HG03442 (cell line): ENCODE results near the gene MYCN.

Experiments
- ATAC-seq: cut with Tn5 transposase; IDR thresholded peaks from one replicate; pipeline ENCODE4 v1.9.1; 2021; ENCODE audit warnings: mild to moderate bottlenecking, moderate library complexity; ENCODE audit not compliant: unreplicated experiment

The MYCN gene

DNA sequence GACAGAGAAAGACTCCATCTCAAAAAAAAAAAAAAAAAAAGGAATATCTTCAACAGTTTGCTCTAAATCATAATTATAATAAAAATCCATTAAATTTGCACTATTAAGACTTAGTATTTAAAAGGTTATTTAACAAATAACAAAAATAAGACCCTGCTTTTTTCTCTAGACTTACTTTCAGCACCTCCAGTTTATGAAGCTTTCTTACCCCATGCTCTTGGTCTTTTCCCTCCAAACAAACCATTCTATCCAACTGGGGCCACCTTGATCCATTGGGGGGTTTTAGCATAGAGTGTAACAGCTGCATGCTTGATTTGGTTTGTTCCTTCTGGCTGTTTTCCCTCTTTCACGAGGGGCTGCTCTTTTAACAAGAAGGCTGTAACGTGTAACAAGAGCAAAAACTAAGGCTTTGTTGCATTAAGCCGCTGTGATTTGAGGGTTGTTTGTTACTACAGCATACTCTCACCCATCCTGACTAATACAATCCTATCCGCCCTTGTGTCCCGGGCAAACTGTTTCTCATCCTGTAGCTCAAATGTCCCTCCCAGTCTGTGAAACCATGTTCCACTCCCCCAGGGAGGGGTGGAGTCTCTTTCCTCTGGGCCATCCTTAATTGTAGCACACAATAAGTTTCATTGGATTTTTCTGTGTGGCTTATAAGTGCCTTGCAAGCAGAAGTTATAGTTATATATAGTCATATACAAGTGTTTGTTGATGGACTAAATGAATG, 9.6 kb upstream of the MYCN start:
- ATAC-seq, result no peak

DNA sequence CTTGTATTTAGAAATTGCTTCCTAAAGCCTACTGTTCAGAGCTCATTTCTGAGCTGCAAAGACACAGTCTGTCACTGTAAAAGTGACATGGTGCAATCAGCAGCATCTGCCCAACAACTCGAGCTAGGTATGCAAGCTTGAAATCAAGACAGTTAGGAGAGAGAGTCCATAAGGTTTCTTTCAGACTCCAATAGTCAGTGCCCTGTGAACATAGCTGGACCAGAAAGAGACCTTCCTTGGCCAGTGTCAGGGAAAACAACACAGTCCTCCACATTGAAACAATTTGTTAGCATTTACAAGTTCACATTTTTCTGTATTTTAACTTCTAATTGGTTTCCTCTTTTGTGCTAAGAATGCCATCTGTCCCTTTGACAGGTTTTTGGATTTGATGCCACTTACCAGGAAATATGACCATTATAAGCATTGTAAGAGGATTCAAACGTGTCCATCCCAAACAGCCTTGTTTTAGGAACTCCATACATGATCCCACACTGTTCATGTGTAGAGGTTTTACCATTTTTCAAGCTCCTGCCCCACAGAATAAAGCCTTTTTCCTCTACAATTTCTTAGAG, 8.9 kb upstream of the MYCN start:
- ATAC-seq, result no peak

DNA sequence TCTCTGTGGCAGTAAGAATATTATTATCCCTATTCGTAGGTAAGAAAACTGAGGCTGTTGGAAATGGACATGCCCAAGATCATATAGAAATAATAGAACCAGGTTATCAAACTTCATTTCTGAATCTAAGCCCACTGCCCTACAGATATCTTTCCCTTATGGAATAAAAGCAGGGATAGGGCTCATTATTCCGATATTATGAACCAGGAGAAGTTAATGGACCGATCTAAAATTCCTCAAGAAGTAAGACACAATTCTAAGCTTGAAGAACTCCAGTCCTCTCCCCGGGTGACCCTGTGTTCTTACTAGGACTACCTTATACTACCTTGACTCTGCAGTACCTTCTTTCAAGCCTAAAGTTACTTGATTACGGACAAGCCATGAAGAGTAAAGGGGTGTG, 8.4 kb upstream of the MYCN start:
- ATAC-seq, result no peak

DNA sequence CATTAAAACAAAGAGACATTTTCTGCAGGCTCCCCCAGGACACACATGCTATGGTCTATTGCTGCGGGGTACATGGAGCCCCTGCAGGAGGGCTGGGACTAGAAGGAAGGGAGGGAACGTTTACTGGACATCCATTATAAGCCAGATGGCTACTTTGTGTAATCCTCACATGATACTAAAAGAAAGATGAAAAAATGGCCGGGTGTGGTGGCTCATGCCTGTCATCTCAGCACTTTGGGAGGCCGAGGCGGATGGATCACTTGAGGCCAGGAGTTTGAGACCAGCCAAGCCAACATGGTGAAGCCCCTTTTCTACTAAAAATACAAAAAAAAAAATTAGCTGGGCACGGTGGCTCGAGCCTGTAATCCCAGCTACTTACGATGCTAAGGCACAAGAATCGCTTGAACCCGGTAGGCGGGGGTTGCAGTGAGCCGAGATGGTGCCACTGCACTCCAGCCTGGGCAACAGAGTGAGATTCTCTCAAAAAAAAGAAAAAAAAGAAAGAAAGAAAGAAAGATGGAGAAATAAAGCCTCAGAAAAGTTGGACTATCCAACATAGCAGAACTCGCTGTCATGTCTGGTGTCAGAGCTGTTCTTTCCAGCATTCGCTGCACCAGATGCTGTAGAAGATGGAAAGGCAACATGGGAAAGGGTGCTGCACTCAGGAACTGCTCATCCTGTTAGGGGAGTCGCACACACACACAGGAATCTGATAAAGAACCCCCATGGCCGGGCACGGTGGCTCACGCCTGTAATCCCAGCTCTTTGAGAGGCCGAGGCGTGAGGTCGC, 7.8 kb upstream of the MYCN start:
- ATAC-seq, result no peak

DNA sequence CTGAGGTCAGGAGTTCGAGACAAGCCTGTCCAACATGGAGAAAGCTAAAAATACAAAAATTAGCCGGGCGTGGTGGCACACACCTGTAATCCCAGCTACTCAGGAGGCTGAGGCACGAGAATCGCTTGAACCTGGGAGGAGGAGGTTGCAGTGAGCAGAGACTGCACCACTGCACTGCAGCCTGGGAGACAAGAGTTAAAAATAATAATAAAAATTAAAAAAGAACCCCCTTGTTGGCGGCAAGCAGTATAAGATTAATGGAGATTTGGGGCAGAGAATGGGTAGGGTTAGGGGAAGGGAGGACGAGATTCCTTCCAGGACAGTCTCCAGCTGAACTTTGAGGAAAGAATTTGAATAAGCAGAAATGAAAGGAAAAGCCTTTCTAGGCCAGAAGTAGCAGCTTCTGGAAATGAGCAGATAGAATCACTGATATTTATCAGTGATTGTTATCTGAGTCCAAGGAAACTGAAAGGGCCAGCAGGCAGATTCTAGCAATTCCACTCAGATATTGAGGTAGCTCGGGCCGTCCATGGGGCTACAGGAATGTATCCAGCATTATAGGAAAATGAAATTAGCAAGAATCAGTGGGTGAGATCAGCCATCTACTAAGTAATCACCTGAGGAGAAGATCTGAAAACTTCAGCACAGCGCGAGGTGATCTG, 7.0 kb upstream of the MYCN start:
- no peak for ATAC-seq

DNA sequence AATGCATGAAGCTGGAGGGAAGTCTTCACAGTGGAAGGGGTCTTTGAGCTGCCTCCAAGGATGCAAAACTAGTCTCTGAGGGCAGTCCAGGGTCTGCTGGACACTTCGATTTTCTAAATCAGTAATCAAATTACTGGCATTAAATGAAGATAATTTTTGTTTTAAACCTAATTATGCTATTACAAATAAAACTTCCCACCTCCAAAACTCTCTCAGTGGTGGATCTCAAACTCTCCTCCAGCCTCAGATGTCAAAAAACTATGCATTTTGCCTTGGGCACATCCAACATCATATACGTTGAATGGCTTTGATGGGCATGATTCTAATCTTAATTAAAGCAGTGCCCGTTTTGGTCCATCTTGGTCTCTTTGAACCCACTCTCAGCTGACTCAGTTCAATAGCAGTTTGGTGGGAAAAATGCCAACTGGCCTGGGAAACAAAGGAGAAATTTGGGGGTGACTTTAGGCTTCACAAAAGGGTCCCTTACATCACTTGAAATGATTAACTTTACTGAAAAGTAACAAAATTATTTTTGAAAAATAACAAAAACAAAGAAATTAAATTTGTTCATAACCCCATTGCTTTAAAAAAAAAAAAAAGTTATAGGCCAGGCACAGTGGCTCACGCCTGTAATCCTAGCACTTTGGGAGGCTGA, 5.9 kb upstream of the MYCN start:
- no peak for ATAC-seq

DNA sequence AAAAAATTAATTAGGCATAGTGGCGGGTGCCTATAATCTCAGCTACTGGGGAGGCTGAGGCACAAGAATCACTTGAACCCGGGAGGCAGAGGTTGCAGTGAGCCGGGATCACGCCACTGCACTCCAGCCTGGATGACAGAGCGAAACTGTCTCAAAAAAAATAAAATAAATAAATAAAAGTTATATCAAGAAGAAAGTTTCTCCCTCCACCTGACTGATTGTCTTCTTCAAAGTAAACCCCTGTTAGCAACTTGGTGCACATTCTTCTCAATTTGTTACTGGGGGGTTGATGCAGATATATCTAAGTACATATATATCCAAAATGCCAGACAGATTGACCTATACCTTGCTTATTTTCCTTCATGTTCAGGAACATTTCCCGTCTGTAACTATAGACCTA, 5.2 kb upstream of the MYCN start:
- no peak for ATAC-seq

DNA sequence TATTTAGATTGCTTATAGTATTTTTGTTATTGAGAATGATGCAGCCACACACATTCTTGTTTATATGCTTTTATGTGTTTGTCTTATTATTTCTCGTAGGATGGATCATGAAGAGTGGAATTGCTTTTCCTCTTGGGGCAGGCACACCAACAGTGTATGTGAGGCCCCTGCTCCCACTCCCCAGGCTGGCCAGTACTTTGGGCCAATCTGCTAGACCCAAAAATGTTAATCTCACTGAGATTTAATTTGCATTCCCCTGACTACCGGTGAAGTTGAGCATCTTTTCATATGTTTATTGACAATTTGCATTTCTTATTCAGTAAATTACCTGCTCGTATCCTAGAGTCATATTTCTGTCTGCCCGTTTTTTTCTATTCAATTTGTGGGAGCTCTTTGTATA, 4.7 kb upstream of the MYCN start:
- ATAC-seq, result no peak

DNA sequence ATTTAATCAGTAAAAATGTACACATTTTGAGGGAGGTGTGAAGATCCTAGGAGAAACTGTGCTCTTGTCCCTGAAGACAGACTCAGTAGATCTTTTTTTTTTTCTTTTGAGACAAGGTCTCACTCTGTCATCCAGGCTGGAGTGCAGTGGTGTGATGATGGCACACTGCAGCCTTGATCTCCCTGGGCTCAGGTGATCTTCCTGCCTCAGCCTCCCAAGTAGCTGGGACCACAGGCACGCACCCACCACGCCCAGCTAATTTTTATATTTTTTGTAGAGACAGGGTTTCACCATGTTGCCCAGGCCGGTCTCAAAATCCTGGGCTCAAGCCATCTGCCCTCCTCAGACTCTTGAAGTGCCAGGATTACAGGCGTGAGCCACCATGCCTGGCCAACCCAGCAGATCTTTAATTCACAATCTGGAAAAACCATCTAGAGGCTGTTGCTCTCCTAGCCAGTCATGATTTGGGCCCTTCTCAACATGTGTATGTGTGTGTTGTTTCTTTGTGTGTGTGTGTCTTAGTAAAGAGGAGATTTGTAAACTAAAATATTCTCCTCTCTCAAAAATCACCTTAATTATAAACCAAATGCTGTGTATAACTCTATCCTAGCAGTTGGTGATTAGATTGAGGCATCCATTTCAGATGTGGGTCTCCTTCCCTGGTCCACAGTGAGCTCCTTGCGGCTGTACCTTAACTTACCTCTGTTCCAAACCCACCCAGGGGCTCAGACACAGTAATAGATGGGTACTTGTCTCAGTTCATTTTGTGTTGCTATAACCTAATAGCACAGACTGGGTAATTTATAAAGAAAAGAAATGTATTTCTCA, 3.9 kb upstream of the MYCN start:
- ATAC-seq, result no peak

DNA sequence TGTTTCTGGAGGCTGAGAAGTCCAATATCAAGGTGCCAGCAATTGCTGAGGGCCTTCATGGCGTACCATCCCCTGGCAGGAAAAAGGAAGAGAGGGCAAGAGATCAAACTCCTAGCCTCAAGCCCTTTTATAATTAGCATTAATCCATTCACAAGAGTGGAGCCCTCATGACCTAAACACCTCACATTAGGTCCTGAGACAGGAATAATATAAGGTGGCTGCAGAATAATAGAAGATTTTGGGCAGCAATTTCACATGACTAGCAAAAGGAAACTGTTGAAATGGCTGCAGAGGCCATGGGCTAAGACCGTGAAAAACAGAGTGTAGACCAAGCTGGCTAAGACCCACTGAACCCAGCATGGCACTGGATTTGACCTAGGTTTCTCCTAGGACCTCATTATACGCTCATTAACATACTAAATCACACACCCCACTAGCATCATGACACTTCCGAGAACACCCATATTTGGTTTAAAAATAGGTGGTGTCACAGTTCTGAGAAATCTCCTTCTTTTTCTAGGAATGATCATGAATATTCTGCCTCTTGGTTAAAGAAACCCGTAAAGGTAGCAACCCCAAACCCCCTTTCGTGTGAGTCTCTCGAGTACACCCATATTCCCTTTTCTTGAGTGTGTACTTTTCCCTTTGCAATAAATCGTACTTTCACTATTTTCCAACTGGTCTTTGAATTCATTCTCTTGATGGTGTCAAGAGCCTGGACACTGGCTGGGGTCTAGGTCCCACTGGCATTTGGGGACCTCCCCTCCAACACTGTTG, 3.1 kb upstream of the MYCN start:
- ATAC-seq, result no peak

DNA sequence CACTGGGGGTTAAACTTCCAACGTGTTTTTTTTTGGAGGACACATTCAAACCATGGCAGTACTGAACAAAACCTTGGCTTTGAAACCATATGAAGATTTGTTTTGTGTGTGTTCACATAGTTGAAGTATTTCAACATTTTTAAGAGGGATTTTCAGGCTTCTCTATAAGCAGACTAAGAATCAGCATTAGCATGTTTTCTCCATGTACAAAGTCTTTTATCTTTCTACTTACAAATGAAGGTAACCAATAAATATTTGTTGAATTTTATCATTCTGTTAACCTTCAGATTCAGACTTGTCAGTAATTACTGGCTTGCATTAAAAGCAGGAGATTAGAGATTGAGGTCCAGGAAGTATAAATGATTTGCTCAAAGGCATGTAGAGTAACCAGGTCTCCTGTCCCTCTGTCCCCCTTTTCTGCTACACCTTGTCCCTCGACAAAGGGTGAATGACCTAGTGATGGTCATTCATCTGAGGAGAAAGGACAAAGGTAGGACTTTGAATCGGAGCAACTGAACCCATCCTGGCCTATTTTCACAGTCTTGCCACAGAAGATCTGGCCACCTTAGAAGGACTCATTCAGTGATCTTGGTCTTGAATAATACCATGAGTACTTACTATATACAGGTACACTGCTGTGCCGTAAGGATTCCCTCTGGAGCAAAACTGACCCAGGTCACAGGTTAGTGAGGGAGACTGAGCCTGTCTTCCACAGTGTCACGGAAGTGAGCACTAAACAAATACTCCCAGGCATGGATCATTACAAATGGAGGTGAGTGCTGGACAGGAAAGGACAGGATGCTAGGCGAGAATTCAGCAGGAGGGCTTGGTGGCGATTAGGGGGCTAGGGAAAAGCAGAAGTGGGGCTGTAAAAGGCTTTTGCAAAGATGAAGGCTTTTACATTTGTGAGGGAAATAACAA, 2.2 kb upstream of the MYCN start:
- no peak for ATAC-seq

DNA sequence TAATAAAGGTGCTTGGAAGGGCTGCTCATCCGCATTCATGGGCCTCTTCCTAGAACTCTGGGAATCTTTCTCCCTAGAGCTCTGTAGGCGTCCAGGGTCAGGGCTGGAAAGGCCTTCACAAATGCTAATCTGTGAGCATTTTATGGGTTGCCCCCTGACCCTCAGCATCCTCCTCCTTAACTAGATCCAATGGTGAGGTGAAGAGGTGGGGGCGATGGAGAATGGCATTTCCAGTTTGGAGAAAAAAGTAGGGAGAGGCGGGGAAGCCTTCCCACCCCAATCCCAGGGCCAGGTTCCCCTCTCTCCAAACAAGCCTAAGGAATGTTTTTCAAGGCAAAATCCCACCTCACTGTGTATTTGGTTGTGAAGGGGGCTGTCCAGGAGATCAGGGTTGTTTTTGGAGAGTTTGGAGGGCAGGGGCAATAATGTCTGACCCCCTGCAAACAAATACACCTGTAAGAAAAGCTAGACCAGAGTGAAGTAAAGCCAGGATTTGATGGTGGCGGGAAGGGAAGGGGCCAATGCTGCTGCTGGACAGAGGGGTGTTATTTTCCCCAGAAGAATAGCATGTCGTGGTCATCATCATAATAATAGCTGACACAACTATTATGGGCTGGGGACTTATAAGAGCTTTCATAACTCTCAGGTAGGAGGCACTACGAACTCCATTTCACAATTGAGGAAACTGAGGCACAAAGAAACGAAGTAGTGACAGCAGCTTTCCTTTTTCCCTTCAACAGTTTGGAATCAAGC, 1.4 kb upstream of the MYCN start:
- no peak for ATAC-seq

DNA sequence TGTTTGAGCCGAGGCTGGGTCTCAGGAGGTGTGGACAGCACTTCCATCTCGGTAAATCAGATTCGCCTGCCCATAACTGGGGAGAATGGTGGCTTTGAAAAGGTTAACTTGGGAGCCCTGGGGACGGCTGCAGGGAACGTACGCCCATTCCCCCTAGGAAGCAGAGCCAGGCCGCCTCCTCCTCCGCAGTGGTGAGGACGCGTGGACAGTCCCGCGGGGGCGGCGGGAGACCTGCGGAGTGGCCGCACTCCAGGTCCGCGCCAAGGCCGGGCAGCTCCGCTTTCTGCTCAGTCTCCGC, 845 bp upstream of the MYCN start:
- peak; percentile 52 for ATAC-seq

DNA sequence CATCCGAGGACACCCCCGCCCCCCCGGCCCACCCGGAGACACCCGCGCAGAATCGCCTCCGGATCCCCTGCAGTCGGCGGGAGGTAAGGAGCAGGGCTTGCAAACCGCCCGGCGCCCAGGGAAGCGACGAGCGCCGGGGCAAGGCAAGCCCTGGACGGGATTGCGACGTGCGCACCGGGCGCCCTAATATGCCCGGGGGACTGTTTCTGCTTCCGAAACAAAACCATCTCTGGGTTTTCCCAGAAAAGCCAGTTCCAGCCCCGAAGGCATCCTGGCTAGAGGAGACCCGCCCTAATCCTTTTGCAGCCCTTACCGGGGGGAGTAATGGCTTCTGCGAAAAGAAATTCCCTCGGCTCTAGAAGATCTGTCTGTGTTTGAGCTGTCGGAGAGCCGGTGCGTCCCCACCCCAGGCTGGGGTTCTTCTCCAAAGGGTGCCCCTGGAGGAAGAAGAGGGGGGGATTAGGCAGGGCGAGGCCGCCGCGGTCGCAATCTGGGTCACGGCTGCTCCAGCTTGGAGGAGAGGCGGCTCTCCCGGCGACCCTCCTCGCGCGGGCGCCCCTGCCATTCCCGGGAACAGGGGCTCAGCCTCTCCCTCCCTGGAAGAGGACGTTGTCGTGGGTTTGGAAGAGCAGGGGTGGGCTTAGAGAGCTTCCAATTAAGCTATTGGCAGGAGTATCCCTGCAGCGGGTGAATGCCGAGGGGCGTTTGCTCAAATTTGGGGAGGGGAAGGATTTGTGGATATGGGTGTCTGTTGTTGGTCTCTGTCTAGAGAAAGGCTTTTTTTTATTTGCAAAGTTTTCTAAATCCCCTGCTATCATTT, 521 bp downstream of the MYCN start:
- ATAC-seq, result no peak

DNA sequence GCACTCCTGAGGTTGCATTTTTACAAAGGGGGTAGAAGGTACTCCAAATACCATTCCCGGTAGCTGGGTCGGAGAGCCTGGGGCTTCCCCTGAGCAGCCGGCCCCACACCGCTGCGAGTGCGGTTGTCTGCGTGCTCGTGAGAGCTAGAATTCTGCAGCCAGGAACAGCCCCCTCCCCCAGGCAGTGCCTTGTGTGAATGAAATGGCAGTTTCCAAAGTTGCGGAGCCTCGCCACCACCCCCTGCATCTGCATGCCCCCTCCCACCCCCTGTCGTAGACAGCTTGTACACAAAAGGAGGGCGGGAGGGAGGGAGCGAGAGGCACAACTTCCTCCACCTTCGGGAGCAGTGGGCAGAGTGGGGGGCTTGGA, 1.1 kb downstream of the MYCN start:
- ATAC-seq, result no peak

DNA sequence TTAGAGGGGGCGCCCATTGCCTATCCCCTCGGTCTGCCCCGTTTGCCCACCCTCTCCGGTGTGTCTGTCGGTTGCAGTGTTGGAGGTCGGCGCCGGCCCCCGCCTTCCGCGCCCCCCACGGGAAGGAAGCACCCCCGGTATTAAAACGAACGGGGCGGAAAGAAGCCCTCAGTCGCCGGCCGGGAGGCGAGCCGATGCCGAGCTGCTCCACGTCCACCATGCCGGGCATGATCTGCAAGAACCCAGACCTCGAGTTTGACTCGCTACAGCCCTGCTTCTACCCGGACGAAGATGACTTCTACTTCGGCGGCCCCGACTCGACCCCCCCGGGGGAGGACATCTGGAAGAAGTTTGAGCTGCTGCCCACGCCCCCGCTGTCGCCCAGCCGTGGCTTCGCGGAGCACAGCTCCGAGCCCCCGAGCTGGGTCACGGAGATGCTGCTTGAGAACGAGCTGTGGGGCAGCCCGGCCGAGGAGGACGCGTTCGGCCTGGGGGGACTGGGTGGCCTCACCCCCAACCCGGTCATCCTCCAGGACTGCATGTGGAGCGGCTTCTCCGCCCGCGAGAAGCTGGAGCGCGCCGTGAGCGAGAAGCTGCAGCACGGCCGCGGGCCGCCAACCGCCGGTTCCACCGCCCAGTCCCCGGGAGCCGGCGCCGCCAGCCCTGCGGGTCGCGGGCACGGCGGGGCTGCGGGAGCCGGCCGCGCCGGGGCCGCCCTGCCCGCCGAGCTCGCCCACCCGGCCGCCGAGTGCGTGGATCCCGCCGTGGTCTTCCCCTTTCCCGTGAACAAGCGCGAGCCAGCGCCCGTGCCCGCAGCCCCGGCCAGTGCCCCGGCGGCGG, 1.7 kb downstream of the MYCN start:
- no peak for ATAC-seq
